ENCODE results near the gene PEX1. TPM values are rescaled to one million over a fixed set of nuclear protein-coding genes. Genes with fewer than 3 reads are reported as not detected.
A peak's percentile ranks its signal among the peaks of the same experiment; 100 is the strongest.

Gene PEX1
- total RNA-seq, 1 donor from 2014 or later: 21.8 TPM

GRCh38 chr7:92466682-92467081, 61.6 kb downstream of the PEX1 start:
- ATAC-seq (ENCODE audit: low read depth) (no peak), DNase-seq (no peak)
- Mint-ChIP-seq H3K36me3 (ENCODE audit: low read depth) (peaks cover 16% of the 10 kb centered on the region), H3K27me3 (no peaks in the 10 kb centered on the region), H3K27ac (no peak overlapping the region), H3K4me1 (no peaks in the 10 kb centered on the region), H3K4me3 (no peak overlapping the region), H3K9me3 (peaks cover 5% of the 10 kb centered on the region)
- TF ChIP-seq CTCF (IDR thresholded peaks at IDR 0.05): no peak
- ChIA-PET CTCF (no interaction called here), POLR2A (no interaction called here)
- intact Hi-C loops (cut with micrococcal nuclease): no loop called here

- ChIA-PET POLR2A (no interaction called here), CTCF (no interaction called here)
- Mint-ChIP-seq H3K36me3 (ENCODE audit: low read depth) (peaks cover 16% of the 10 kb centered on the region), H3K4me3 (no peak overlapping the region), H3K27ac (no peak overlapping the region), H3K27me3 (no peaks in the 10 kb centered on the region), H3K4me1 (no peaks in the 10 kb centered on the region), H3K9me3 (peaks cover 5% of the 10 kb centered on the region)
- no peak for TF ChIP-seq CTCF (IDR thresholded peaks at IDR 0.05)
- ATAC-seq (ENCODE audit: low read depth): no peak
- DNase-seq: no peak
- intact Hi-C loops (cut with micrococcal nuclease): no loop called here
Measured at GRCh38 chr7:92464515-92464914, 63.8 kb downstream of the PEX1 start.

- intact Hi-C loops (cut with micrococcal nuclease): no loop called here
- no peaks in the 10 kb centered on the region for H3K4me1 Mint-ChIP-seq
- no peak overlapping the region for H3K27ac Mint-ChIP-seq
- ChIA-PET CTCF (no interaction called here), POLR2A (no interaction called here)
- peaks cover 17% of the 10 kb centered on the region for H3K36me3 Mint-ChIP-seq (ENCODE audit: low read depth)
- H3K4me3 Mint-ChIP-seq: no peak overlapping the region
- TF ChIP-seq CTCF (IDR thresholded peaks at IDR 0.05): no peak
- no peak for ATAC-seq (ENCODE audit: low read depth)
- H3K9me3 Mint-ChIP-seq: no peaks in the 10 kb centered on the region
- H3K27me3 Mint-ChIP-seq: no peaks in the 10 kb centered on the region
- no peak for DNase-seq
Measured at GRCh38 chr7:92462560-92462959, 65.8 kb downstream of the PEX1 start.

GRCh38 chr7:92461027-92462003, 67.0 kb downstream of the PEX1 start:
- no peak overlapping the region for H3K27ac Mint-ChIP-seq
- H3K9me3 Mint-ChIP-seq: no peaks in the 10 kb centered on the region
- ChIA-PET CTCF (interaction anchor here (2.6 kb wide), 1 partner anchor 13 kb away, joined by 15 read pairs; the partner anchor contains the start of gene GATAD1), POLR2A (interaction anchor here (1.6 kb wide), 1 partner anchor 14 kb away, joined by 3 read pairs; the partner anchor contains the start of gene GATAD1)
- no peak for DNase-seq
- H3K4me3 Mint-ChIP-seq: no peak overlapping the region
- peaks cover 20% of the 10 kb centered on the region for H3K36me3 Mint-ChIP-seq (ENCODE audit: low read depth)
- H3K27me3 Mint-ChIP-seq: no peaks in the 10 kb centered on the region
- no peaks in the 10 kb centered on the region for H3K4me1 Mint-ChIP-seq
- ATAC-seq (ENCODE audit: low read depth): peak; percentile 50
- intact Hi-C loops (cut with micrococcal nuclease): loop anchor here (1.0 kb wide), 1 partner anchor 37 kb away; no protein-coding TSS in a partner anchor
- no peak for TF ChIP-seq CTCF (IDR thresholded peaks at IDR 0.05)

- Mint-ChIP-seq H3K4me1 (no peaks in the 10 kb centered on the region), H3K36me3 (ENCODE audit: low read depth) (peaks cover 26% of the 10 kb centered on the region), H3K27me3 (no peaks in the 10 kb centered on the region), H3K4me3 (no peak overlapping the region), H3K9me3 (no peaks in the 10 kb centered on the region), H3K27ac (no peak overlapping the region)
- POLR2A ChIA-PET: interaction anchor here (1.6 kb wide), 1 partner anchor 13 kb away, joined by 3 read pairs; the partner anchor contains the start of gene GATAD1
- ATAC-seq (ENCODE audit: low read depth) (no peak), DNase-seq (no peak)
- CTCF ChIA-PET: interaction anchor here (2.6 kb wide), 1 partner anchor 12 kb away, joined by 15 read pairs; the partner anchor contains the start of gene GATAD1
- no peak for TF ChIP-seq CTCF (IDR thresholded peaks at IDR 0.05)
- intact Hi-C loops (cut with micrococcal nuclease): no loop called here
Measured at GRCh38 chr7:92460510-92460909, 67.8 kb downstream of the PEX1 start.

All from activated B cell treated with CpG ODN at 0.5 μM for 24 hours (primary cell).